A549 (cell line): ENCODE measurements around the gene SCN9A. TPM values are rescaled to one million over a fixed set of nuclear protein-coding genes. Genes with fewer than 3 reads are reported as not detected.

ENCODE experiments used
- ATAC-seq, 2 experiments: fragments of 200-7000 bp in 1 of 2; fragments of >200 bp in 1 of 2; cut with Nextera tagmentation in 1 of 2; cut with Tn5 transposase in 1 of 2; 3 replicates each; pipeline versions ENCODE4 v1.8.0 to v1.9.1; 2018 to 2020; ENCODE audit warnings: mild to moderate bottlenecking in 1 of 2, moderate library complexity in 1 of 2
- CTCF ChIA-PET: fragments of 300-600 bp; sonication (Branson Sonifier 250); formaldehyde crosslinking; extraction: SDS; loops from one replicate; lab custom pipeline; 2021; ENCODE audit warnings: antibody characterized with exemption, inconsistent platforms; lab: Yijun Ruan, JAX
- POLR2A ChIA-PET: fragments of 350-600 bp; formaldehyde crosslinking; extraction: SDS; loops from one replicate; lab custom pipeline; 2021; ENCODE audit warnings: antibody characterized with exemption, inconsistent platforms; lab: Yijun Ruan, JAX
- DNase-seq, 2 experiments: peaks; one replicate each; pipeline versions ENCODE4 v3.0.0 to v3.0.0-alpha.2; 2011 to 2016; ENCODE audit warnings: low read depth in 1 of 2, low spot score in 1 of 2
- FAIRE-seq: peaks from 2 replicates; lab custom pipeline; 2011; peaks lifted over from hg19 to GRCh38; lab: Jason Lieb, UNC
- H3K27ac ChIP-seq, 2 experiments: fragments of >200 bp; sonication (Bioruptor Twin); formaldehyde crosslinking; 3 replicates each; pipeline ENCODE4 v1.5.1; 2016 to 2017
- H3K4me1 ChIP-seq: fragments of >200 bp; sonication (Bioruptor Twin); formaldehyde crosslinking; 3 replicates; pipeline ENCODE4 v1.6.1; 2016
- H3K4me2 ChIP-seq: fragments of >200 bp; sonication (Bioruptor Twin); formaldehyde crosslinking; 3 replicates; pipeline ENCODE4 v1.6.1; 2016
- H3K4me3 ChIP-seq: fragments of >200 bp; sonication (Bioruptor Twin); formaldehyde crosslinking; 3 replicates; pipeline ENCODE4 v1.5.1; 2016
- H3K9me3 ChIP-seq: fragments of >200 bp; sonication (Bioruptor Twin); formaldehyde crosslinking; 3 replicates; pipeline ENCODE4 v1.6.1; 2016
- CBX2 ChIP-seq: fragments of 200-600 bp; sonication (generic); IDR thresholded peaks from 2 replicates; pipeline ENCODE4 v1.6.1; 2016; ENCODE audit warnings: low read depth, mild to moderate bottlenecking, borderline replicate concordance
- CBX8 ChIP-seq: fragments of 200-600 bp; sonication (generic); IDR thresholded peaks from 2 replicates; pipeline ENCODE4 v1.6.1; 2016
- CHD4 ChIP-seq: fragments of 200-600 bp; sonication (generic); IDR thresholded peaks from 2 replicates; pipeline ENCODE4 v1.6.1; 2016; ENCODE audit warnings: antibody characterized with exemption, mild to moderate bottlenecking, borderline replicate concordance
- E2F6 ChIP-seq: IDR thresholded peaks from 2 replicates; pipeline ENCODE4 v1.6.1; 2012; ENCODE audit warnings: low read depth, borderline replicate concordance
- EHF ChIP-seq: fragments of 250-450 bp; sonication (Bioruptor Pico); IDR thresholded peaks from 2 replicates; pipeline ENCODE4 v1.5.0; 2020; ENCODE audit warnings: mild to moderate bottlenecking
- EHMT2 ChIP-seq: fragments of 200-600 bp; sonication (generic); IDR thresholded peaks from 2 replicates; pipeline ENCODE4 v1.6.1; 2016; ENCODE audit warnings: antibody characterized with exemption, low read depth, mild to moderate bottlenecking, moderate library complexity
- ELK1 ChIP-seq: fragments of 150-350 bp; IDR thresholded peaks from 2 replicates; pipeline ENCODE4 v1.6.1; 2014; ENCODE audit warnings: low read depth, mild to moderate bottlenecking, low read length
- FOSB ChIP-seq: fragments of 250-450 bp; sonication (Bioruptor Pico); IDR thresholded peaks from 2 replicates; pipeline ENCODE4 v1.5.0; 2020; ENCODE audit warnings: mild to moderate bottlenecking, moderate library complexity
- FOXS1 ChIP-seq: fragments of 250-450 bp; sonication (Bioruptor Pico); IDR thresholded peaks from 2 replicates; pipeline ENCODE4 v1.5.0; 2020; ENCODE audit warnings: mild to moderate bottlenecking, moderate library complexity
- JUNB ChIP-seq: fragments of >200 bp; sonication (Bioruptor Twin); formaldehyde crosslinking; IDR thresholded peaks from 2 replicates; pipeline ENCODE4 v1.6.1; 2016
- MAFK ChIP-seq: fragments of 450-650 bp; IDR thresholded peaks from 2 replicates; pipeline ENCODE4 v1.6.1; 2014; ENCODE audit not compliant: partially characterized antibody
- MAZ ChIP-seq: fragments of 150-350 bp; IDR thresholded peaks from 2 replicates; pipeline ENCODE4 v1.6.1; 2014; ENCODE audit warnings: antibody characterized with exemption, low read depth, low read length, borderline replicate concordance
- NFE2L2 ChIP-seq: fragments of 150-350 bp; conservative IDR thresholded peaks from 2 replicates; pipeline ENCODE4 v1.6.1; 2014; ENCODE audit warnings: low read length
- NR3C1 ChIP-seq: fragments of >200 bp; sonication (Bioruptor Twin); formaldehyde crosslinking; IDR thresholded peaks from 3 replicates; pipeline ENCODE4 v1.6.1; 2017
- POLR2A ChIP-seq: IDR thresholded peaks from 2 replicates; pipeline ENCODE4 v1.6.1; 2012; ENCODE audit warnings: mild to moderate bottlenecking, low read length
- RFX5 ChIP-seq: fragments of 450-650 bp; IDR thresholded peaks from 2 replicates; pipeline ENCODE4 v1.7.1; 2014; ENCODE audit warnings: antibody characterized with exemption, mild to moderate bottlenecking, moderate library complexity
- USF2 ChIP-seq: fragments of 450-650 bp; IDR thresholded peaks from 2 replicates; pipeline ENCODE4 v1.6.1; 2014; ENCODE audit warnings: antibody characterized with exemption
- ZC3H11A ChIP-seq: fragments of 450-650 bp; IDR thresholded peaks from 2 replicates; pipeline ENCODE4 v1.6.1; 2014; ENCODE audit warnings: antibody characterized with exemption, mild to moderate bottlenecking
- ZNF302 ChIP-seq: fragments of 250-450 bp; sonication (Bioruptor Pico); IDR thresholded peaks from 2 replicates; pipeline ENCODE4 v1.9.0; 2021; ENCODE audit warnings: inconsistent platforms, mild to moderate bottlenecking, moderate library complexity
- ZSCAN20 ChIP-seq: fragments of 250-450 bp; sonication (Bioruptor Pico); IDR thresholded peaks from 2 replicates; pipeline ENCODE4 v1.8.0; 2022; ENCODE audit warnings: mild to moderate bottlenecking, moderate library complexity
- WGBS: methylation state at CpG from one replicate; pipeline ENCODE4 v1.1.6; 2017; ENCODE audit errors: missing lambda C conversion rate; 5-methylcytosine and 5-hydroxymethylcytosine counted together
- polyA plus RNA-seq, 4 experiments: library from polyadenylated mRNA; depleted of rRNA in 3 of 4; stranded (reverse); fragments of >200 nt; fragmentation: RNase III in 1 of 4; extraction: RNeasy Plus Mini Kit Qiagen cat#74134 plus additional on column Dnase treatment in 1 of 4; gene quantifications; 2 replicates in 3 of 4; 3 replicates in 1 of 4; pipeline ENCODE4 v1.2.3, GENCODE V29; 2011 to 2017

The SCN9A gene
- polyA plus RNA-seq, 2 of the 4 experiments (the other 2 are of a cell fraction): 7.7 to 23.6 TPM

GRCh38 chr2:166284359-166284758 lies 91.4 kb downstream of the SCN9A start:
- CTCF ChIA-PET: no interaction called here
- no peak for TF ChIP-seq NR3C1
- TF ChIP-seq ZC3H11A: no peak
- TF ChIP-seq MAZ: no peak
- TF ChIP-seq E2F6: no peak
- TF ChIP-seq USF2: no peak
- no peak for TF ChIP-seq NFE2L2
- TF ChIP-seq CBX2: no peak
- H3K4me2 ChIP-seq: no peak overlapping the region
- WGBS: 71% methylated on average over 8 of the region's 9 CpGs
- no peak for ATAC-seq
- H3K4me3 ChIP-seq: no peak overlapping the region
- no peak overlapping the region for H3K27ac ChIP-seq
- no peak for DNase-seq
- no peak for FAIRE-seq
- no peaks in the 10 kb centered on the region for H3K4me1 ChIP-seq
- POLR2A ChIA-PET: no interaction called here
- no peaks in the 10 kb centered on the region for H3K9me3 ChIP-seq

GRCh38 chr2:166282154-166282553 lies 93.6 kb downstream of the SCN9A start:
- POLR2A ChIA-PET: no interaction called here
- Histone ChIP-seq H3K4me2 (no peak overlapping the region), H3K27ac (no peak overlapping the region), H3K4me1 (no peaks in the 10 kb centered on the region), H3K4me3 (no peak overlapping the region), H3K9me3 (no peaks in the 10 kb centered on the region)
- CTCF ChIA-PET: no interaction called here
- ATAC-seq: no peak
- DNase-seq: no peak
- FAIRE-seq: no peak
- TF ChIP-seq CBX2 (no peak), EHF (CRISPR knock-in tag) (no peak), USF2 (no peak), CHD4 (no peak), JUNB (no peak), FOXS1 (no peak), ZC3H11A (no peak), POLR2A (no peak), RFX5 (no peak)

- no peak overlapping the region for H3K4me2 ChIP-seq
- H3K4me3 ChIP-seq: no peak overlapping the region
- ATAC-seq (no peak), FAIRE-seq (no peak), DNase-seq (no peak)
- TF ChIP-seq MAZ (no peak), MAFK (no peak), ZSCAN20 (CRISPR knock-in tag) (no peak), CBX8 (no peak), EHMT2 (no peak), ZNF302 (CRISPR knock-in tag) (no peak)
- CTCF ChIA-PET: no interaction called here
- no peaks in the 10 kb centered on the region for H3K9me3 ChIP-seq
- no peaks in the 10 kb centered on the region for H3K4me1 ChIP-seq
- H3K27ac ChIP-seq: no peak overlapping the region
- POLR2A ChIA-PET: no interaction called here
- WGBS: 66% methylated on average over 4 of the region's 4 CpGs
Observed at GRCh38 chr2:166278856-166279255, 96.9 kb downstream of the SCN9A start.

GRCh38 chr2:166270376-166270775 lies 105.4 kb downstream of the SCN9A start:
- WGBS: 88% methylated on average over 6 of the region's 6 CpGs
- Histone ChIP-seq H3K4me2 (no peak overlapping the region), H3K4me1 (no peaks in the 10 kb centered on the region), H3K27ac (no peak overlapping the region), H3K4me3 (no peak overlapping the region), H3K9me3 (no peaks in the 10 kb centered on the region)
- DNase-seq (no peak), ATAC-seq (no peak), FAIRE-seq (no peak)
- CTCF ChIA-PET: no interaction called here
- POLR2A ChIA-PET: no interaction called here
- TF ChIP-seq ELK1 (no peak), RFX5 (no peak), FOSB (CRISPR knock-in tag) (no peak), ZC3H11A (no peak)
